GM10248 (cell line): ENCODE data around the gene DNASE1.

Experiments
- CTCF ChIA-PET: fragments of 300-600 bp; sonication (Branson Sonifier 250); formaldehyde crosslinking; extraction: SDS; loops from one replicate; lab custom pipeline; 2021; ENCODE audit warnings: antibody characterized with exemption; lab: Yijun Ruan, JAX
- POLR2A ChIA-PET: fragments of 350-650 bp; sonication (Branson Sonifier 250); formaldehyde crosslinking; extraction: SDS; loops from one replicate; lab custom pipeline; 2020; ENCODE audit warnings: antibody characterized with exemption; lab: Yijun Ruan, JAX
- DNase-seq: peaks from one replicate; pipeline ENCODE4 v3.0.0; 2012; ENCODE audit errors: extremely low spot score
- CTCF ChIP-seq: IDR thresholded peaks from 2 replicates; pipeline ENCODE4 v1.5.1; 2012; ENCODE audit warnings: mild to moderate bottlenecking, low read depth; ENCODE audit errors: extremely low read depth, missing control alignments, control extremely low read depth

DNASE1 gene

GRCh38 chr16:3609895-3610697 lies 44.4 kb upstream of the DNASE1 start:
- TF ChIP-seq CTCF, result no peak
- POLR2A ChIA-PET, result no interaction called here
- CTCF ChIA-PET, result interaction anchor here (1.0 kb wide), 1 partner anchor 28 kb away, joined by 3 read pairs; no protein-coding TSS in a partner anchor
- no peak for DNase-seq

- DNase-seq, result no peak
- CTCF ChIA-PET, result interaction anchor here (1.0 kb wide), 1 partner anchor 27 kb away, joined by 3 read pairs; no protein-coding TSS in a partner anchor
- POLR2A ChIA-PET, result no interaction called here
- TF ChIP-seq CTCF, result no peak
Observed at GRCh38 chr16:3610698-3611145, 43.8 kb upstream of the DNASE1 start.

- CTCF ChIA-PET, result no interaction called here
- POLR2A ChIA-PET, result interaction anchor here (0.6 to 0.7 kb wide), 2 partner anchors 56 to 1647 kb away, joined by 4 to 6 read pairs; partner anchors contain the start of gene RPS2
- TF ChIP-seq CTCF, result no peak
- peak; percentile 100 for DNase-seq
Observed at GRCh38 chr16:3611146-3611975, 43.1 kb upstream of the DNASE1 start, which contains the start of gene SLX4. TSS of gene SLX4 (minus strand) at chr16:3611606. CDS start at chr16:3608964, 2,642 bp downstream.

- no peak for DNase-seq
- CTCF ChIA-PET, result no interaction called here
- TF ChIP-seq CTCF, result no peak
Observed at GRCh38 chr16:3612510-3613466, 41.7 kb upstream of the DNASE1 start.

GRCh38 chr16:3618769-3619141 lies 35.7 kb upstream of the DNASE1 start:
- POLR2A ChIA-PET, result no interaction called here
- CTCF ChIA-PET, result no interaction called here
- no peak for TF ChIP-seq CTCF
- DNase-seq, result no peak

More at GRCh38 chr16:3612510-3613466, 41.7 kb upstream of the DNASE1 start:
- POLR2A ChIA-PET, result interaction anchor here (0.6 to 0.7 kb wide), 2 partner anchors 79 to 1648 kb away, joined by 6 read pairs; partner anchors contain the start of gene RPS2
